ENCODE measurements around the gene FANCM. TPM values are rescaled to one million over a fixed set of nuclear protein-coding genes. Genes with fewer than 3 reads are reported as not detected.

Gene FANCM
- total RNA-seq, 1 experiment from 2014 or later = 11.7 TPM

GRCh38 chr14:45091710-45092109 lies 44.0 kb upstream of the FANCM start:
- no peaks in the 10 kb centered on the region for H3K9me2 ChIP-seq (replicated peaks; ENCODE audit: low read length)
- no peak overlapping the region for H2AFZ ChIP-seq (ENCODE audit: low read length)
- no peak overlapping the region for H3K4me3 ChIP-seq (ENCODE audit: low read length)
- ChIA-PET POLR2A (ENCODE audit: unreplicated experiment) (no interaction called here), CTCF (no interaction called here)
- peak; percentile 32 for DNase-seq
- no TSS peak for BruUV-seq (replicated peaks)
- no peak overlapping the region for H3K9ac ChIP-seq (ENCODE audit: low read length)
- H3K9me3 ChIP-seq (ENCODE audit: low read length) = no peaks in the 10 kb centered on the region
- H3K27ac ChIP-seq (ENCODE audit: low read length) = no peak overlapping the region
- TF ChIP-seq EZH2 (IDR thresholded peaks at IDR 0.05; ENCODE audit: low read length, unreplicated experiment) (no peak), EZH2phosphoT487 (IDR thresholded peaks at IDR 0.05; ENCODE audit: borderline replicate concordance, low read length) (no peak), CTCF (conservative IDR thresholded peaks at IDR 0.05; ENCODE audit: low read depth, low read length) (no peak)
- peaks cover 19% of the 10 kb centered on the region for H3K36me3 ChIP-seq (ENCODE audit: low read depth, low read length)
- H3K4me1 ChIP-seq (ENCODE audit: insufficient read depth, low read length) = peaks cover 50% of the 10 kb centered on the region
- H4K20me1 ChIP-seq (ENCODE audit: low read length) = peaks cover 47% of the 10 kb centered on the region
- ATAC-seq = no peak
- no peak overlapping the region for H3K4me2 ChIP-seq (ENCODE audit: low read length)
- no peaks in the 10 kb centered on the region for H3K27me3 ChIP-seq (ENCODE audit: low read length)
- intact Hi-C loops (cut with micrococcal nuclease) = no loop called here
- peaks cover 90% of the 10 kb centered on the region for H3K79me2 ChIP-seq (ENCODE audit: low read length)
- H3F3A ChIP-seq (ENCODE audit: low read length, unreplicated experiment) = peaks cover 3% of the 10 kb centered on the region

- peaks cover 75% of the 10 kb centered on the region for H3K79me2 ChIP-seq (ENCODE audit: low read length)
- ChIA-PET CTCF (no interaction called here), POLR2A (ENCODE audit: unreplicated experiment) (no interaction called here)
- no TSS peak for BruUV-seq (replicated peaks)
- DNase-seq (no peak), ATAC-seq (no peak)
- no peaks in the 10 kb centered on the region for H3K9me3 ChIP-seq (ENCODE audit: low read length)
- intact Hi-C loops (cut with micrococcal nuclease) = no loop called here
- no peak overlapping the region for H3K4me3 ChIP-seq (ENCODE audit: low read length)
- peaks cover 3% of the 10 kb centered on the region for H3F3A ChIP-seq (ENCODE audit: low read length, unreplicated experiment)
- H4K20me1 ChIP-seq (ENCODE audit: low read length) = peaks cover 24% of the 10 kb centered on the region
- no peak overlapping the region for H3K4me2 ChIP-seq (ENCODE audit: low read length)
- no peak overlapping the region for H3K9ac ChIP-seq (ENCODE audit: low read length)
- no peaks in the 10 kb centered on the region for H3K9me2 ChIP-seq (replicated peaks; ENCODE audit: low read length)
- H3K27me3 ChIP-seq (ENCODE audit: low read length) = no peaks in the 10 kb centered on the region
- peaks cover 39% of the 10 kb centered on the region for H3K4me1 ChIP-seq (ENCODE audit: insufficient read depth, low read length)
- H3K36me3 ChIP-seq (ENCODE audit: low read depth, low read length) = peaks cover 38% of the 10 kb centered on the region
- H2AFZ ChIP-seq (ENCODE audit: low read length) = no peak overlapping the region
- H3K27ac ChIP-seq (ENCODE audit: low read length) = no peak overlapping the region
- TF ChIP-seq CTCF (conservative IDR thresholded peaks at IDR 0.05; ENCODE audit: low read depth, low read length) (no peak), EZH2 (IDR thresholded peaks at IDR 0.05; ENCODE audit: low read length, unreplicated experiment) (no peak), EZH2phosphoT487 (IDR thresholded peaks at IDR 0.05; ENCODE audit: borderline replicate concordance, low read length) (no peak)
Observed at GRCh38 chr14:45094275-45094674, 41.5 kb upstream of the FANCM start.

- intact Hi-C loops (cut with micrococcal nuclease) = no loop called here
- Histone ChIP-seq H3K9me3 (ENCODE audit: low read length) (no peaks in the 10 kb centered on the region), H3K4me3 (ENCODE audit: low read length) (no peak overlapping the region), H3K4me1 (ENCODE audit: insufficient read depth, low read length) (peaks cover 30% of the 10 kb centered on the region), H3K36me3 (ENCODE audit: low read depth, low read length) (peaks cover 44% of the 10 kb centered on the region), H4K20me1 (ENCODE audit: low read length) (peaks cover 17% of the 10 kb centered on the region; the same call in 1 of the 2 replicates), H3K27me3 (ENCODE audit: low read length) (no peaks in the 10 kb centered on the region), H3K4me2 (ENCODE audit: low read length) (no peak overlapping the region), H2AFZ (ENCODE audit: low read length) (no peak overlapping the region), H3K9me2 (replicated peaks; ENCODE audit: low read length) (no peaks in the 10 kb centered on the region), H3K9ac (ENCODE audit: low read length) (no peak overlapping the region), H3K27ac (ENCODE audit: low read length) (no peak overlapping the region), H3F3A (ENCODE audit: low read length, unreplicated experiment) (peaks cover 3% of the 10 kb centered on the region), H3K79me2 (ENCODE audit: low read length) (peaks cover 67% of the 10 kb centered on the region)
- TF ChIP-seq EZH2 (IDR thresholded peaks at IDR 0.05; ENCODE audit: low read length, unreplicated experiment) (no peak), EZH2phosphoT487 (IDR thresholded peaks at IDR 0.05; ENCODE audit: borderline replicate concordance, low read length) (no peak), CTCF (conservative IDR thresholded peaks at IDR 0.05; ENCODE audit: low read depth, low read length) (no peak)
- ChIA-PET POLR2A (ENCODE audit: unreplicated experiment) (no interaction called here), CTCF (no interaction called here)
- no TSS peak for BruUV-seq (replicated peaks)
- no peak for ATAC-seq
- DNase-seq = no peak
Observed at GRCh38 chr14:45095143-45095542, 40.6 kb upstream of the FANCM start.
